ENCODE measurements around the gene HSPA4. TPM values are rescaled to one million over a fixed set of nuclear protein-coding genes. Genes with fewer than 3 reads are reported as not detected.
"Not testable (repeated sequence)": the region's sequence is repeated elsewhere in the genome, so short reads cannot be mapped to it uniquely, and the experiment has no call there.

HSPA4 gene
- polyA plus RNA-seq, result 69.5 TPM

DNA sequence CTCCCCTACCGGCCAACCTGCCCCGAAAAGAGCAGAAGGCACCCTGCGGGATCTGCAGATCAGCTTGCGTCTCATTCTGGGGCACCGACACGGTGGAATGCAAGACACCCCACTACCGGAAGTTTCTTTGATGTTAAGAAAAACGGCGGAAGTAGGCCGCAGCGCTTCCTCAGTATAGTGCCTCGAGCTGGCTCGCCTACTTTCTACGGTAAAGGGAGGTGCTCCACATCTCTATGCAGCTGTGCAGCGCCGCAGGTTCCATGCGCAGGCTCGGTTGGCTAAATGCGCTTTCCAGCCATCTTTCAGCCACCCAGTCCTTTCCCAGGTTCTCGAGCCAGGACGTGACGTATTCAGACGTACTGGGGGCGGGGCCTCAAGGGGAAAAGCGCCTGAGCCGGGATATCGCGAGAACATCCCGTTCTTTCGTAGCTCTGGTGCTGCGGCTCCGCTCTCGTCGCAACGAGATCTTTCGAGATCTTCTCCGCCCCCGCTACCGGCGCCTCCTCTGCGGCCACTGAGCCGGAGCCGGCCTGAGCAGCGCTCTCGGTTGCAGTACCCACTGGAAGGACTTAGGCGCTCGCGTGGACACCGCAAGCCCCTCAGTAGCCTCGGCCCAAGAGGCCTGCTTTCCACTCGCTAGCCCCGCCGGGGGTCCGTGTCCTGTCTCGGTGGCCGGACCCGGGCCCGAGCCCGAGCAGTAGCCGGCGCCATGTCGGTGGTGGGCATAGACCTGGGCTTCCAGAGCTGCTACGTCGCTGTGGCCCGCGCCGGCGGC is at the start of gene HSPA4:
TSS of gene HSPA4 (plus strand) at position 472 of the 775 bp plus-strand sequence. CDS start at position 710, 238 bp downstream.
- Mint-ChIP-seq H3K36me3 (peaks cover 1% of the 10 kb centered on the region), H3K27me3 (no peaks in the 10 kb centered on the region), H3K9me3 (no peaks in the 10 kb centered on the region), H3K27ac (peak within 1 kb of the TSS; percentile 98 to 99 (median 99)), H3K4me3 (peak within 1 kb of the TSS; percentile 96 to 98 (median 97)), H3K4me1 (peaks cover 33 to 52% (median 38%) of the 10 kb centered on the region in 3 donors)

DNA sequence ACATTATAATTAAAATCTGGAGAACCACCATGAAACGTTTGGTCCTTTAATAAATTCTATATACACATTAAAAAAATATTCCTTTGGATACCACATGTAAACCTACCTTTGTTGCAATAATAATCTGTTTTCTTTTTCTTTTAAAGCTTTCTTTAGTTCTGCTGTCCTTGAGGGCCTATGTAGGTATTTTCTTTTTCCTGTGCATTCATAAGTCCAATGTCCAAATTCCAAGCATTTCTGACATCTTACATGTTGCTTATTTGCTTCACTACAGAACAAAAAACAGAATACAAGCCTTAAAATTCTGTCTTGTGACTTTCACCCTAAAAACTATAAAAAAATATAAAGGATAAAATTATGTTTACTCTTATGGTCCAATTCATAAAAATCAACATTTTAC is 45.2 kb upstream of the HSPA4 start:
- Mint-ChIP-seq H3K27me3 (no peaks in the 10 kb centered on the region), H3K4me1 (peaks cover 0 to 8% (median 0%) of the 10 kb centered on the region in 3 donors), H3K27ac (no peak overlapping the region)

GRCh38 chr5:133008455-133008854 is 43.4 kb upstream of the HSPA4 start:
- H3K9me3 Mint-ChIP-seq, H3K36me3 Mint-ChIP-seq, H3K4me3 Mint-ChIP-seq, H3K4me1 Mint-ChIP-seq, H3K27me3 Mint-ChIP-seq, H3K27ac Mint-ChIP-seq: not testable (repeated sequence)

More for the DNA sequence above, 45.2 kb upstream of the HSPA4 start:
- H3K9me3 Mint-ChIP-seq, result no peaks in the 10 kb centered on the region
- H3K36me3 Mint-ChIP-seq, result peaks cover 3% of the 10 kb centered on the region
- H3K4me3 Mint-ChIP-seq, result no peak overlapping the region

DNA sequence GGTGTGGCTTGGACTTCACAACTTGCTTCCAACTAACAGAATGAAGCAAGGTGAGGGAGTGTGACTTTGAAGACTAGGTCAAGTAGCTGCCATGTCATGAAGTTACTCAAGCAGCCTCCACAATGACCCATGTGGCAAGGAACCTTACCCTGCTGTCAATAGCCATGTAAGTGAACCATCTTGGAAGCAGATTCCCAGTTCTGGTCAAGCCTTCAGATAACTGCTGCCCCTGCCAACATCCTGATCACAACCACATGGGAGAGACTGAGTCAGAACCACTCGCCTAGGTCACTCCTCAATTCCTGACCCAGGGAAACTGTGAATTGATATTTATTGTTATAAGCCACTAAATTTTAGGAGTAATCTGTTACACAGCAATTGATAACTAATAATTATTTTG is 36.3 kb upstream of the HSPA4 start:
- Mint-ChIP-seq H3K27ac (no peak overlapping the region), H3K9me3 (no peaks in the 10 kb centered on the region), H3K4me1 (peaks cover 1 to 4% (median 3%) of the 10 kb centered on the region in 3 donors), H3K4me3 (no peak overlapping the region), H3K27me3 (no peaks in the 10 kb centered on the region), H3K36me3 (peaks cover 2% of the 10 kb centered on the region)

- Mint-ChIP-seq H3K27me3 (no peaks in the 10 kb centered on the region), H3K4me3 (no peak overlapping the region), H3K9me3 (no peaks in the 10 kb centered on the region), H3K36me3 (no peaks in the 10 kb centered on the region), H3K4me1 (peaks cover 3 to 5% (median 4%) of the 10 kb centered on the region in 3 donors), H3K27ac (no peak overlapping the region)
These were observed 33.8 kb upstream of the HSPA4 start for GRCh38 chr5:133017964-133018363.

- H3K36me3 Mint-ChIP-seq, H3K27me3 Mint-ChIP-seq, H3K27ac Mint-ChIP-seq, H3K9me3 Mint-ChIP-seq, H3K4me3 Mint-ChIP-seq: not testable (repeated sequence)
- H3K4me1 Mint-ChIP-seq, result peaks cover 8 to 11% (median 10%) of the 10 kb centered on the region in 3 donors
These were observed 32.3 kb upstream of the HSPA4 start for GRCh38 chr5:133019471-133019870.

DNA sequence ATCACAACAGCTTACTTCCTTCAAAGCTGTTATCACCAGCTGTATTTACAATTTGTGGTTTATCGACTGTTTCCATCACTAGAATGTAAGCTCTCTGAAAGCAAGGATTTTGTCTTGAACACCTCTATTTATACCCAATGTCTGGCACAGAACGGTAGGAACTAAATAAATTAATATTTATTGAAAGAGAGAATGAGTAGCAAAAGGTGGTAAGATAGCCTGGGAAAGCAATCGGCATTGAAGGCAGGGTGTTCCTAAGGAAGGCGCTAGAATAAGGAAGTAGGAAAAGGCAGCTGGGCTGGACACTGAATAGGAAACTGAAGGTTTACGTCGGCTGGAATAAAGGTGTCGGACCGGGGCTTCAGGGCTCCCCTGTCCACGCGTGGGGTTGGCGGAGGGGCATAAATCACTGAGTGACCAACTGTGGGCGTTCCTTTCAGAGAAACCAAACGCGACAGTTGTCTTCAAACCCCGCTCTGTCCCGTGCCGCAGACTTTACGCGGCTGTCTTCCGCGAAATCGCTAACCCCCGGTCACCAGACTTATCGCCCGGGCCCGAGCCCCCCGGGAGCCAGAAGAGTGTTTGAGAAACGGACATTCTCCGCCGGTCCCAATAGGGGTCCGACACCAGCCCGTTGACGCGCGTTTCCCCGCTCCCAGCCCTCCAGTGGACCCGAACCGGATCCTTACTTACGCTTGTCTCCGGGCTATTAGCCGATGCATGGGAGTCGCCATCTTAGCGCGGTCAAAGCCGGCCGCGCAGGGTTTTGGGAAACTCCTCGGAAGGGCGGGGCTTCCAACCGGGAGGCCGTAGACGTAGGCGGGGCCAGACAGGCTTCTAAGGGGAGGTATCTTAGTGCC is 25.8 kb upstream of the HSPA4 start, which contains the start of gene ZCCHC10:
TSS of gene ZCCHC10 (minus strand) at position 746 of the 860 bp plus-strand sequence. CDS start at position 734, 12 bp downstream.
- no peaks in the 10 kb centered on the region for H3K27me3 Mint-ChIP-seq
- H3K27ac Mint-ChIP-seq, result peak within 1 kb of the TSS; percentile 89 to 100 (median 98)
- H3K4me3 Mint-ChIP-seq, result peak within 1 kb of the TSS; percentile 94 to 99 (median 98)
- peaks cover 3% of the 10 kb centered on the region for H3K36me3 Mint-ChIP-seq
- peaks cover 27 to 32% (median 29%) of the 10 kb centered on the region in 3 donors for H3K4me1 Mint-ChIP-seq
- peaks cover 0 to 2% (median 0%) of the 10 kb centered on the region in 3 donors for H3K9me3 Mint-ChIP-seq

DNA sequence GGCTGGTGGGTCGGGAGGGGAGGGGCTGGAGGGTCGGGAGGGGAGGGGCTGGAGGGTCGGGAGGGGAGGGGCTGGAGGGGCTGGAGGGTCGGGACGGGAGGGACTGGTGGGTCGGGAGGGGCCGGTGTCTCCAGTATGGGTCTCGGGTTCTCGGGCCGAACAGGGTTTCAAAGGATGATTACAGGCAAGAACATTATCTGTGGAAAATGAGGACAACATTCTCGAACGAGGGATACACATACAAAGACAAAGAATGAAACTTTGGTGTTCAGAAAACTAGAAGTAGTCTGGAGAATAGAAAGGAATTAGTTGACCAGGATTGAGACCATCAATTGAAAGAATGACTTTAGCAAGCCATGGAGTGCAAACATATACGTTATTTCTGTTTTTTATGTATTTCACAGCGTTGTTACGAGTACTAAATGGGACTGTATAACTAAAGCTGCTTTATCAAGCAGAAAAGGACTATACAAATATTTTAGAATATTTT is 25.1 kb upstream of the HSPA4 start:
- Mint-ChIP-seq H3K9me3 (peaks cover 0 to 2% (median 0%) of the 10 kb centered on the region in 3 donors), H3K27me3 (no peaks in the 10 kb centered on the region), H3K4me1 (peaks cover 27 to 32% (median 29%) of the 10 kb centered on the region in 3 donors), H3K4me3 (peak overlapping the region; percentile 94 to 99 (median 98)), H3K27ac (peak overlapping the region; percentile 89 to 100 (median 92)), H3K36me3 (peaks cover 3% of the 10 kb centered on the region)

- Mint-ChIP-seq H3K9me3 (peaks cover 0 to 4% (median 2%) of the 10 kb centered on the region in 3 donors), H3K36me3 (peaks cover 1% of the 10 kb centered on the region), H3K27me3 (no peaks in the 10 kb centered on the region), H3K4me3 (peak overlapping the region in 1 of 4 donors; percentile 25), H3K27ac (peak overlapping the region in 2 of 3 donors; percentile 52 to 55), H3K4me1 (peaks cover 30 to 39% (median 34%) of the 10 kb centered on the region in 3 donors)
These were observed 22.4 kb upstream of the HSPA4 start for GRCh38 chr5:133029416-133029815.

GRCh38 chr5:133030343-133031005 is 21.3 kb upstream of the HSPA4 start:
- Mint-ChIP-seq H3K36me3 (peaks cover 1% of the 10 kb centered on the region), H3K4me3 (peak overlapping the region in 3 of 4 donors; percentile 47 to 55 (median 54)), H3K9me3 (peaks cover 0 to 4% (median 2%) of the 10 kb centered on the region in 3 donors), H3K27me3 (no peaks in the 10 kb centered on the region), H3K27ac (peak overlapping the region; percentile 14 to 72 (median 55)), H3K4me1 (peaks cover 34 to 44% (median 40%) of the 10 kb centered on the region in 3 donors)

GRCh38 chr5:133032852-133033742 is 18.7 kb upstream of the HSPA4 start:
- Mint-ChIP-seq H3K36me3 (no peaks in the 10 kb centered on the region), H3K4me3 (peak overlapping the region; percentile 24 to 77 (median 58)), H3K27ac (peak overlapping the region; percentile 68 to 98 (median 92)), H3K4me1 (peaks cover 28 to 40% (median 30%) of the 10 kb centered on the region in 3 donors), H3K9me3 (peaks cover 0 to 4% (median 0%) of the 10 kb centered on the region in 3 donors), H3K27me3 (no peaks in the 10 kb centered on the region)

- Mint-ChIP-seq H3K36me3 (no peaks in the 10 kb centered on the region), H3K9me3 (peaks cover 0 to 4% (median 0%) of the 10 kb centered on the region in 3 donors), H3K4me3 (peak overlapping the region in 1 of 4 donors; percentile 83), H3K27ac (peak overlapping the region; percentile 68 to 98 (median 92)), H3K4me1 (peaks cover 28 to 41% (median 32%) of the 10 kb centered on the region in 3 donors), H3K27me3 (no peaks in the 10 kb centered on the region)
These were observed 17.7 kb upstream of the HSPA4 start for GRCh38 chr5:133034064-133034463.

- Mint-ChIP-seq H3K4me3 (peak overlapping the region in 3 of 4 donors; percentile 45 to 73 (median 47)), H3K36me3 (no peaks in the 10 kb centered on the region), H3K27ac (peak overlapping the region; percentile 90 to 98 (median 92)), H3K4me1 (peaks cover 23 to 32% (median 29%) of the 10 kb centered on the region in 3 donors), H3K9me3 (peaks cover 0 to 4% (median 0%) of the 10 kb centered on the region in 3 donors), H3K27me3 (no peaks in the 10 kb centered on the region)
These were observed 16.6 kb upstream of the HSPA4 start for GRCh38 chr5:133035224-133035623.

Data from IgD-negative memory B cell (primary cell).